Activated T-cell treated with anti-CD3 and anti-CD28 coated beads for 4 hours (primary cell): ENCODE results near the gene KCNJ8.
"Not testable (repeated sequence)": the region's sequence is repeated elsewhere in the genome, so short reads cannot be mapped to it uniquely, and the experiment has no call there.

ENCODE experiments used
- DNase-seq: peaks from one replicate; pipeline ENCODE4 v3.0.0-alpha.2; 2020

Gene KCNJ8

GRCh38 chr12:21774358-21775132 lies at the start of gene KCNJ8:
KCNJ8 (minus strand) TSS chr12:21774706; CDS start chr12:21773616, 1,090 bp downstream.
- no peak for DNase-seq

- no peak for DNase-seq
Measured at GRCh38 chr12:21823581-21823980, 49.1 kb upstream of the KCNJ8 start.

GRCh38 chr12:21819678-21820077 lies 45.2 kb upstream of the KCNJ8 start:
- no peak for DNase-seq

- no peak for DNase-seq
Measured at GRCh38 chr12:21819236-21819635, 44.7 kb upstream of the KCNJ8 start.

GRCh38 chr12:21818627-21819026 lies 44.1 kb upstream of the KCNJ8 start:
- DNase-seq = no peak

- DNase-seq = no peak
Measured at GRCh38 chr12:21815306-21816062, 41.0 kb upstream of the KCNJ8 start.

- no peak for DNase-seq
Measured at GRCh38 chr12:21814814-21815213, 40.3 kb upstream of the KCNJ8 start.

GRCh38 chr12:21814327-21814726 lies 39.8 kb upstream of the KCNJ8 start:
- no peak for DNase-seq

- no peak for DNase-seq
Measured at GRCh38 chr12:21813751-21814150, 39.2 kb upstream of the KCNJ8 start.

GRCh38 chr12:21813125-21813524 lies 38.6 kb upstream of the KCNJ8 start:
- no peak for DNase-seq

GRCh38 chr12:21812340-21812739 lies 37.8 kb upstream of the KCNJ8 start:
- DNase-seq = not testable (repeated sequence)

GRCh38 chr12:21809100-21809499 lies 34.6 kb upstream of the KCNJ8 start:
- no peak for DNase-seq

- no peak for DNase-seq
Measured at GRCh38 chr12:21806255-21806654, 31.7 kb upstream of the KCNJ8 start.

- no peak for DNase-seq
Measured at GRCh38 chr12:21801522-21802288, 27.2 kb upstream of the KCNJ8 start.

GRCh38 chr12:21800011-21800410 lies 25.5 kb upstream of the KCNJ8 start:
- no peak for DNase-seq

GRCh38 chr12:21797539-21797938 lies 23.0 kb upstream of the KCNJ8 start:
- DNase-seq = no peak

GRCh38 chr12:21795648-21796328 lies 21.3 kb upstream of the KCNJ8 start:
- no peak for DNase-seq

- not testable (repeated sequence) for DNase-seq
Measured at GRCh38 chr12:21794807-21795595, 20.5 kb upstream of the KCNJ8 start.

- not testable (repeated sequence) for DNase-seq
Measured at GRCh38 chr12:21789687-21790086, 15.2 kb upstream of the KCNJ8 start.

GRCh38 chr12:21788089-21788983 lies 13.8 kb upstream of the KCNJ8 start:
- DNase-seq = no peak

GRCh38 chr12:21786041-21786531 lies 11.6 kb upstream of the KCNJ8 start:
- DNase-seq = no peak
